ENCODE measurements around the gene IKZF1.

The IKZF1 gene

DNA sequence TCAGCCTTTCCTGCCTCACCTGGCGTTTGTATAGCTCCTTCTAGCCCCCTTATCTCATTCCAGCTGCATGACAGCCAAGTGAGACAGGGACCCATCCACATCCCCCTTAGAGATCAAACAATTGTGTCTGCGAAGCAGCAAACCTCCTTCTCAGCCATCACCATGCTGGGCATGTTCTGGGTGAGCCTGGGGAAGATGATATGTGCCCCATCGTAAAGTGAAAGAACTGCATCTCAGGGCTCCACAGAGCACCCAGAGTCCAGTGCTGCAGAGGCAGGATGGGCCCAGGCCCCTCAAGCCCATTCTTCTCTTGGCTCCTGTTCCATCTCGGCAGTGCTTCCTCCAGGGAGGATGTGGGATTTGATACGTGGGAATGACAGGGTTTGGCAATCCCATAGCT, 102.4 kb downstream of the IKZF1 start:
- TF ChIP-seq, protein P1, sequence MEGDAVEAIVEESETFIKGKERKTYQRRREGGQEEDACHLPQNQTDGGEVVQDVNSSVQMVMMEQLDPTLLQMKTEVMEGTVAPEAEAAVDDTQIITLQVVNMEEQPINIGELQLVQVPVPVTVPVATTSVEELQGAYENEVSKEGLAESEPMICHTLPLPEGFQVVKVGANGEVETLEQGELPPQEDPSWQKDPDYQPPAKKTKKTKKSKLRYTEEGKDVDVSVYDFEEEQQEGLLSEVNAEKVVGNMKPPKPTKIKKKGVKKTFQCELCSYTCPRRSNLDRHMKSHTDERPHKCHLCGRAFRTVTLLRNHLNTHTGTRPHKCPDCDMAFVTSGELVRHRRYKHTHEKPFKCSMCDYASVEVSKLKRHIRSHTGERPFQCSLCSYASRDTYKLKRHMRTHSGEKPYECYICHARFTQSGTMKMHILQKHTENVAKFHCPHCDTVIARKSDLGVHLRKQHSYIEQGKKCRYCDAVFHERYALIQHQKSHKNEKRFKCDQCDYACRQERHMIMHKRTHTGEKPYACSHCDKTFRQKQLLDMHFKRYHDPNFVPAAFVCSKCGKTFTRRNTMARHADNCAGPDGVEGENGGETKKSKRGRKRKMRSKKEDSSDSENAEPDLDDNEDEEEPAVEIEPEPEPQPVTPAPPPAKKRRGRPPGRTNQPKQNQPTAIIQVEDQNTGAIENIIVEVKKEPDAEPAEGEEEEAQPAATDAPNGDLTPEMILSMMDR (conservative IDR thresholded peaks at IDR 0.05) = no peak
- H3K27ac ChIP-seq = no peak overlapping the region

DNA sequence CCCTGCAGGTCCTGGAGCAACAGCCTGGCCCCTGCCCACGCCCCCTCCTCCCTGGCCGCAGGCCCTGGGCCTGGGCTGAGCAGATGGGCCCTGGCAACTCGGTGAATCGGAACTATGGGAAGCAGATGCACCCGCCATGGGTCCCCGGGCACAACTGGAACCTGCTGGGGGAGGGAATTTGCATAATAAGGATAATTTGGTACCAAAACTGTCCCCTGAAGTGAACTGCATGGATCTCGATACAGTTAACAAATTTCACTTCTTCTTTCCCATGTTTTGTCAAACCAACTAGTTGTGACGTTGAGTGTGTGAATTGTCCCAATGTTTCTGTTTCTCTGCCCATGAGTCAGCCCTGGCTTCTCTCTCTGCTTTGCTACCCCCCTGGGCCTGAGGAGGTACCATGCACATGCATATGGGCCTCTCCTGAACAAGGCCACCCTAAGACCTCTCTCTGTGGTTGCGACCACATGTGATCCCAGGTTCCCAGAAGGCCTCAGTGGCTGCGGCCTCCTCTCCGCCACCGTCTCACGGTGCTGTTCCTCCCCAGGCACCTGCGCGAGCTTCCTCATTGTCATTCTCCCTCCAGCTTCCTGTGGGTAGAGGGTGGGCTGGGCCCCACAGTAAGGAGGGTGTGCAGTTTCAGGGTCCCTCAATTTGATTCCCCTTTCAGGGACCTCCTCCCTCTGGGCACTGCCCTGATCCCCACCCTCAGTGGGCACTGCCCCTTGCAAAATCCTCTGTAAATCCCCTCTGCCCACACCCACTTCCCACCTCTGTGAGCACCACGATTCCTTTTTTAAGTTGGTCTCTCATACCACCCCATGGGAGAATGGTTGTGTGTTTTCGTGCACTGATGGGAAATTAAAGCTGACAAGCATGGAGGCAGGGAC, 105.6 kb downstream of the IKZF1 start:
- TF ChIP-seq, protein P1 (conservative IDR thresholded peaks at IDR 0.05) = no peak
- no peak overlapping the region for H3K27ac ChIP-seq

DNA sequence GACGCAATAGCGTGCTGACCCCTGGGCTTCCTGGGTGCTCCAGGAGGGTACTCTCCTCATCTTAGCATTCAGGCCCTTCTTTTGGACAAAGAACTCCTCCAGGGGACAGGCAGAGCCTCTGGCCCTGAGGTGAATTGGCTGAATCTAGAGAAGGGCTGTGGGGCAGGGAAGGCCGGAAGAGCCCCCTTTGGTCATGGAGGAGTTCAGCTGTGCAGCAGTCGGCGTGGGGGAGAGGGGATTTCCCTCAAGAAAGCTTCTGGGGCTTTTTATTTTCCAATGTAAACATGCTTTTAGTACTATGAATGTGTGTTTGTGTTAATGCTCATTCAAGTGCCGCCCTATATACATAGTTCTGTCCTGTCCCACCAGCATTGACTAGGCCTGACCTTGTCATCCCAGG, 106.8 kb downstream of the IKZF1 start:
- no peak overlapping the region for H3K27ac ChIP-seq
- TF ChIP-seq, protein P1 (conservative IDR thresholded peaks at IDR 0.05) = no peak

DNA sequence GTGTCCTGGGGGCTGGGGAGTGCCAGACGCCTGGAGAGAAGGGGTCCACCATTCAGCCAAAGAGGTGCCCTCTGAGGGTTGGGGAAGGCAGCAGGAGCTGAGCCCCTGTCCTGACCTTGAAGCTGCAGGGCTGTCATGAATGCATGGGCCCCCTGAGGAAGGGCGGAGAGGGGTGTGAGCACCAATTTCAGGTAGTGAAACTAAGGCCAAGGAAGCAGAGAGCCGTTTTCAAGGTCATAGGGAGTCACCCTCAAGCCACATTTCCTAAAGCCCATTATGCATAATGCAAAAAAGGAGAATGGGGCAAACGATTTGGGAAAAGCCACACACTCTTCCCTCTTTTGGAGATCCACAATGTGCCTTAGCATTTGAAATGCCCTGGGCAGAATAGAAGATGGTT, 108.5 kb downstream of the IKZF1 start:
- TF ChIP-seq, protein P1 (conservative IDR thresholded peaks at IDR 0.05) = no peak
- no peak overlapping the region for H3K27ac ChIP-seq

DNA sequence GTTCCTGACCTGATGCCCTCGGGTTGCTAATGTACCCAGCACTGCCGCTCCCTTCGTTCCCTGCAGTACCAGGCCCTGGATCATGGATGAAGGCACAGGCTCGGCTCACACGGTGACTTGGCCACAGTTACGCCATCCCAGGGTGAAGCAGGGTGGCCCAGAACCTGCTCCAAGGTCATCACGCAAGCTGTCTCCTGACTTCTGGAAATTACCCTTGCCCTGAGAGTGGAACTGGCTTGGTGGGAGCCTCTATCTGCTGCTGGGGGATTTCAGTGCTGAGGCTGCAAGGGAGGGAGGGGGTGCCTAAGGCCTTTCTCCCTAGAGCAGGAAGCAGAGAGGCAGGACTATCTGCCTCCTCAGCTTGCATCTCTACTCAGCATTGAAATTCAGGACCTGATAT, 109.0 kb downstream of the IKZF1 start:
- no peak overlapping the region for H3K27ac ChIP-seq

DNA sequence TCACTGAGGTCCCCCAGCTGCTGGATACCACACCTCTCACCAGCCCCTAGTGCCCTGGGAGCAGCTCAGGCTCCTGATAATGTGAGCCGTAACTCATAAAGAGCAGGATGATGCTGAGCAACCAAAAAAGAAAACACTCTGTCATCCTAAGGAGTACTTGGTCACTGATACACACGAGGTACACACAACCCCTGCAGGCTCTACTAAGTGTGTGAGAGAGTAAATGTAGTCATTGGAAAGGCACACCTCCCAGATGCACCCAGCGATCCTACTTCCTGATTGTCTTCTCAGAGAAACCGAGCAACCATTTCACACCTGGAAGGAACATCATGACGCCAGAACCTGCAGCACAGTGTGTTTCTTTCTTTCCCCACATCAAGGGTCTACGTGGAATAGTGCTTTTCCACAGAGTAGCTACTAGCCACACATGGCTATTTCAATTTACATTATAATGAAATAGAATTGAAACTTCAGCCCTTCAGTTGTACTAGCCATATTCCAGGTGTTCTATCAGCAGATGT, 111.4 kb downstream of the IKZF1 start:
- H3K27ac ChIP-seq = no peak overlapping the region
- TF ChIP-seq, protein P1 (conservative IDR thresholded peaks at IDR 0.05) = no peak

More for the DNA sequence above, 109.0 kb downstream of the IKZF1 start:
- TF ChIP-seq, protein P1 (conservative IDR thresholded peaks at IDR 0.05) = no peak

DNA sequence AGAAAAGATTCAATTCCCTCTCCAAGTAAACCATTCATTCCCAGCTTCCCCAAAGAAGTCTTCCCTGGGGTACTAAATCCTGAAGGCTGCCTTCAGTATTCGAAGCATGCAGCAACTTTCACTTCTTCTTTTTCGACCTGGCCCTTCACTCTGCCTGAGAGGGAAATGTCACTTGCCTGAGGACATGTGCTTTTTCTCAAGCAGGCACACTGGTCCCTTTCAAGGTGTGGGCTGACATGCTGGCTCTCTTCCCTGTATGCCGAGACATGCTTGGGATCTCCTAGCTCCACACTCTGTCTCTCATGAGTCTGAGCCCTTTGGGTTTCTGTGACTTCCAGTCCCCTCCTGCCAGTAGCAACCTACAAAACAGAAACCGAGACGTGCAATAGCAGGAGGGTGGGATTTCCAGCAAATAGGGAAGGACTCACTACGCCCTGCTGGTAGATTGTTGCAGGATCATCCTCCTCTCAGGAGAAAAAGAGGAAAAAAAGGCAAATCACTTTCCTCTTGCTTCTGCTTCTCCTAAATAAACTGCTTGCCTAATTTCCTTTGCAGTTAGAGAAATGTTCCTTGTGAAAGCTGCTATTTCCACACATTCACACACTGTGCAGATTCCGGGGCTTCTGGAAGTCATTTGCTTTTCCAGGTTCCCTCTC, 112.1 kb downstream of the IKZF1 start:
- no peak overlapping the region for H3K27ac ChIP-seq
- TF ChIP-seq, protein P1 (conservative IDR thresholded peaks at IDR 0.05) = no peak
